Measurements from ENCODE around the gene LPCAT4. TPM values are rescaled to one million over a fixed set of nuclear protein-coding genes. Genes with fewer than 3 reads are reported as not detected.

The LPCAT4 gene
- total RNA-seq, 1 donor, result 19.9 TPM

- TF ChIP-seq, protein P1, sequence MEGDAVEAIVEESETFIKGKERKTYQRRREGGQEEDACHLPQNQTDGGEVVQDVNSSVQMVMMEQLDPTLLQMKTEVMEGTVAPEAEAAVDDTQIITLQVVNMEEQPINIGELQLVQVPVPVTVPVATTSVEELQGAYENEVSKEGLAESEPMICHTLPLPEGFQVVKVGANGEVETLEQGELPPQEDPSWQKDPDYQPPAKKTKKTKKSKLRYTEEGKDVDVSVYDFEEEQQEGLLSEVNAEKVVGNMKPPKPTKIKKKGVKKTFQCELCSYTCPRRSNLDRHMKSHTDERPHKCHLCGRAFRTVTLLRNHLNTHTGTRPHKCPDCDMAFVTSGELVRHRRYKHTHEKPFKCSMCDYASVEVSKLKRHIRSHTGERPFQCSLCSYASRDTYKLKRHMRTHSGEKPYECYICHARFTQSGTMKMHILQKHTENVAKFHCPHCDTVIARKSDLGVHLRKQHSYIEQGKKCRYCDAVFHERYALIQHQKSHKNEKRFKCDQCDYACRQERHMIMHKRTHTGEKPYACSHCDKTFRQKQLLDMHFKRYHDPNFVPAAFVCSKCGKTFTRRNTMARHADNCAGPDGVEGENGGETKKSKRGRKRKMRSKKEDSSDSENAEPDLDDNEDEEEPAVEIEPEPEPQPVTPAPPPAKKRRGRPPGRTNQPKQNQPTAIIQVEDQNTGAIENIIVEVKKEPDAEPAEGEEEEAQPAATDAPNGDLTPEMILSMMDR (IDR thresholded peaks at IDR 0.05; ENCODE audit: insufficient read depth, low read depth, low read length), result no peak
- no peak overlapping the region for H3K4me3 ChIP-seq (ENCODE audit: low read depth, low read length)
Measured at GRCh38 chr15:34339946-34340345, 27.1 kb downstream of the LPCAT4 start.

DNA sequence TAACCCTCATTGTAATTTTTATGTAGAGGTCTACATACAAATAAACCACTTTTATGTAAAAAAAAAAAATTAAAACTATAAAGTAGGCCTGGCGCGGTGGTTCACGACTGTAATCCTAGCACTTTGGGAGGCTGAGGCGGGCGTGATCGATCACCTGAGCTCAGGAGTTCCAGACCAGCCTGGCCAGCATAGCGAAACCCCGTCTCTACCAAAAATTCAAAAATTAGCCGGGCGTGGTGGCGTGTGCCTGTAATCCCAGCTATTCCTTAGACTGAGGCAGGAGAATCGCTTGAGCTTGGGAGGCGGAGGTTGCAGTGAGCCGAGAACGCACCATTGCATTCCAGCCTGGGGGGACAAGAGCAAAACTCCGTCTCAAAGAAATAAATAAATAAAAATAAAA is 28.6 kb downstream of the LPCAT4 start:
- H3K4me3 ChIP-seq (ENCODE audit: low read depth, low read length), result peak overlapping the region; percentile 91
- TF ChIP-seq, protein P1 (IDR thresholded peaks at IDR 0.05; ENCODE audit: insufficient read depth, low read depth, low read length), result no peak
- no peak for DNase-seq (ENCODE audit: low read depth)

More at GRCh38 chr15:34339946-34340345, 27.1 kb downstream of the LPCAT4 start:
- no peak for DNase-seq (ENCODE audit: low read depth)

GRCh38 chr15:34337557-34338306 is 29.3 kb downstream of the LPCAT4 start, which contains the start of gene SLC12A6:
Gene SLC12A6 (minus strand): TSS chr15:34337781. CDS start chr15:34336680, 1,101 bp downstream.
- TF ChIP-seq, protein P1 (IDR thresholded peaks at IDR 0.05; ENCODE audit: insufficient read depth, low read depth, low read length), result no peak
- peak within 1 kb of the TSS; percentile 91 for H3K4me3 ChIP-seq (ENCODE audit: low read depth, low read length)
- DNase-seq (ENCODE audit: low read depth), result peak; percentile 91

GRCh38 chr15:34336991-34337556 is 29.9 kb downstream of the LPCAT4 start:
- TF ChIP-seq, protein P1 (IDR thresholded peaks at IDR 0.05; ENCODE audit: insufficient read depth, low read depth, low read length), result no peak
- H3K4me3 ChIP-seq (ENCODE audit: low read depth, low read length), result peak overlapping the region; percentile 91
- no peak for DNase-seq (ENCODE audit: low read depth)

GRCh38 chr15:34336231-34336990 is 30.6 kb downstream of the LPCAT4 start:
- TF ChIP-seq, protein P1 (IDR thresholded peaks at IDR 0.05; ENCODE audit: insufficient read depth, low read depth, low read length), result no peak
- DNase-seq (ENCODE audit: low read depth), result no peak
- H3K4me3 ChIP-seq (ENCODE audit: low read depth, low read length), result no peak overlapping the region

- no peak for DNase-seq (ENCODE audit: low read depth)
- no peak overlapping the region for H3K4me3 ChIP-seq (ENCODE audit: low read depth, low read length)
- TF ChIP-seq, protein P1 (IDR thresholded peaks at IDR 0.05; ENCODE audit: insufficient read depth, low read depth, low read length), result no peak
Measured at GRCh38 chr15:34335176-34336032, 31.6 kb downstream of the LPCAT4 start.
